Raji (cell line): ENCODE data around the gene MYO7B.

Experiments
- POLR2A ChIP-seq: IDR thresholded peaks from 2 replicates; pipeline ENCODE4 v1.6.1; 2011; ENCODE audit warnings: low read depth, low read length, control low read depth; ENCODE audit not compliant: insufficient read depth

The MYO7B gene

DNA sequence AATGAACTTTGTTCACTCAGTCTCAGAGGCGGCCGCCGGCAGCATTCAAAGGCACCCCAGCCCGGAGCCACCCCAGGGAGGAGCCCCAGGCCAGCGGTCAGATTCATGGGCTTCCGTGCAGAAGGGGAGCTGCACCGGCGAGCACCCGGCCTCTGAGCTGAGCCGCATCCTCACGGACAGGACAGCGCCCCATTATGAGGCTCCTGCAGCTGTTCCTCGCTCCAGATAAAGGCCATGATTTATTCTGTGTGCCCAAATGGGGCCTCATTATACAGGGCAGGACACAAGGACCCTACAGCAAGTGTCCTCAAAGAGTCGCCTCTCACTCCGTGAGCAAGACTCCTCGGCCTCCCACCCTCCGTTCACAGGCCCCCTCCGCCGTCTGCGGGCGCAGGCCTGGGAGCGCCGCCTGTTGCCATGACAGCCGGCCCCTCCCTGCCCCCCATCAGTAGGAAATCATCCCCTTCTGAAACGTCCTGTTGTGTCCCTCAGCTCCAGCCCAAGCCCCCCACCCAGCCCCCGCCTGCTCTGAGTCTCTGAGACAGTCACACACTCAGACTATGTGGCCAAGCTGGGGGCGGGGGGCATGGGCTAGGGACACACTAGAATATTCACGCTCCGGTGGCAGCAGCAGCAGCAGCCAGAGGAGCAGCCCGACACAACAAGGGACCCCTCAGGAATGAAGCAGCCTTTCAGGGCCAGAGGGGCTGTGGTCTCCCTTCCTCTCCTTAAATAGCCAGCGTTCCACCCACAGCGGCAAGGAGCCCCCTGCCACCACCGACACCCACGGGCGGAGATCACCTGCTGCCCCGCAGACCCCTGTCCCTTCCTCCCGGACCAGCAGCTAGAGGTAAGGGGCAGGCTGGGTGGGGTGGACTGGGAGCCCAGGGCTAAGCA is 110.2 kb downstream of the MYO7B start, which contains the start of gene GPR17:
GPR17 (plus strand) TSS at position 759 of the 897 bp plus-strand sequence. CDS start 4,583 bp downstream, outside the sequence.
- no peak for TF ChIP-seq POLR2A

DNA sequence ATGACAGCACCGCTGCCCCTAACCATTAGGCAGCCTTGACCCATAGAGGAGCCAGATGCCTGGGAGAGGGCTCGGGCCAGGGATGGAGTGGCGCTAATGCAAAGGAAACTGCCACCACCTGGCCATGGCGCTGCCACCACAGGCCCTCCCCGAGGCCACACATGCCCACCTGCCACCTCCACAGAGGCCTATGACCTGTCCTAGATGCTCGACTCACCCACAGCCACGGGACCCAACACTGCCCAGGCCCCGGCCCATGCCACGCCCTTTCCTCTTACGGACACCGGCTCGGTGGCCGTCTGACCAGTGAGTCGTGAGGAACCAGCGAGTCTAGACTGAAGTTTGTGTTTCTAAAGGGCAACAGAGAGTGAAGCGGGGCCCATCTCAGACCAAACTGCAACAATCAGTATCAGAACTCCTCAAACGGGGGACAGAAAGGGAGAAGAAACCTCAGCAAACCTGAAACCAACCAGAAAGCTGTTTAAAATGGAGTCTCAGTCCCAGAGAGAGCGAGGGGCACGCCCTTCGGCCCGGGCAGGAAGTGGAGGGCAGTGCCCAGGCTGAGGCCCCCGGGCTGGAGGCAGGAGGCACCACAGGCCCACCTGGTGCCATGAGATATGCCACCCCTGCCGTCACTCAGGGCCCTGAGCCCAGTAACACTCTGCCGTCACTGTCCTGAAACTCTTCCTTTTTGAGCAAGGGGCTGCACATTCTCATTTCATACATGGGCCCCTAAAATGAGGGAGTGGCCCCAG is 111.2 kb downstream of the MYO7B start:
- TF ChIP-seq POLR2A, result no peak

DNA sequence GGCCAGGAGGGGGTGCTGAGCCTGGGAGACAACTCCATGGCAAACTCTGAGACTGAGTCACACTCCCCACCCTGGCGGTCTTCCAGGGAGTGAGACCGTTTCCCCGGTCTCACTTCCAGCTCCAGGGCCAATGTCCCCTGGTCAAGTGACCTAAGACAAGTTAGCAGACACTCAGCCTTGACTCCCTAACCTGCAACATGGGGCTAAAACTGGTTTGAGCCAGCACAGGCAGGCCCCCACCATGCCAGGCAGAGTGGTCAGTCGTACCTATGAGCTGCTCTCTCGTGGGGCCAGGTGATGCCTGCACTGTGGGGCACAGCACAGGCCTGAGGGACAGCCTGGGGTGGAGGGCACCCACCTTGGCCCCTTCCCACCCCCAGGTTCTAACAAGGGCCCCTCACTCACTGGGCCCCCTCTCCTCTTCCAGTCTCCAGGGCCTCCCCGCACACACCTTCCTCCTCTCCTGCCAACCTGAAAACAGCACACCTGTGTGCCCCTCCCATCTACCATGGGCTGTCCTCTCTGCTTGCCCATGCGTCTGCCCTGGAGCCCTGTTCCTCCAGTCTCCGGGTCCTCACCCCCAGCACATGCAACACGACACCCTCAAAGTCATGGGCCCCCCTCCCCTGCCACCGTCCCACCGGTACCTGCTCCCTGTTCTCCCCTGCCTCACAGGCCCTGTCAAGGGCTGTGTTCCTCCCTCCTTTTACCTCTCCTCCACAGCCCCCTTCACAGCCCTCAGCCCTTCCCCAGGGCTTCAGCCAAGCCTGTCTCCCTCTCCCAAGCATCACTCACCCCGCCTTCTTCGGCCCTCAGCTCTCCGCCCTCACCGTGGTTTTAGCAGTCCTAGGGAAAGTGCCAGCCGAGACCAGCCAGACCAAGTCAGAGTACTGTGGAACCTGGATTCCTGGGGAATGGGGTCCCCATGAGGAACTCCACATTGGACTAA is 112.0 kb downstream of the MYO7B start:
- no peak for TF ChIP-seq POLR2A

DNA sequence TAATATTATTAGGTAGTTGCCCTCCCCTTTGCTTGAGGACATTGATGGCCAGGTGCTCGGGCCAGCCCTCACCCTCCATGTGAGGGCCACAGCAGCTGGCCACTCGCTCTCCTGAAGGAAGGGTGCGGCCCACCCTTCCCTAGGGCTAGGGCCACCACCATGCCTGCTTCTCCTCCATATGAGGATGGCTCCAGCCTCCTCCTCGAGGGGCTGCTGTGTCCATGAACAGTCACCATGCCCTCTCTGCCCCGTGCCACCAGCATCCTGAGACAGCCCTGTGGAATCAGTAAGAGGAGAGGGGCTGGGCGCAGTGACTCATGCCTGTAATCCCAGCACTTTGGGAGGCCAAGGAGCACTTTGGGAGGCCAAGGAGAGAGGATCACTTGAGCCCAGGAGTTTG is 112.8 kb downstream of the MYO7B start:
- no peak for TF ChIP-seq POLR2A

DNA sequence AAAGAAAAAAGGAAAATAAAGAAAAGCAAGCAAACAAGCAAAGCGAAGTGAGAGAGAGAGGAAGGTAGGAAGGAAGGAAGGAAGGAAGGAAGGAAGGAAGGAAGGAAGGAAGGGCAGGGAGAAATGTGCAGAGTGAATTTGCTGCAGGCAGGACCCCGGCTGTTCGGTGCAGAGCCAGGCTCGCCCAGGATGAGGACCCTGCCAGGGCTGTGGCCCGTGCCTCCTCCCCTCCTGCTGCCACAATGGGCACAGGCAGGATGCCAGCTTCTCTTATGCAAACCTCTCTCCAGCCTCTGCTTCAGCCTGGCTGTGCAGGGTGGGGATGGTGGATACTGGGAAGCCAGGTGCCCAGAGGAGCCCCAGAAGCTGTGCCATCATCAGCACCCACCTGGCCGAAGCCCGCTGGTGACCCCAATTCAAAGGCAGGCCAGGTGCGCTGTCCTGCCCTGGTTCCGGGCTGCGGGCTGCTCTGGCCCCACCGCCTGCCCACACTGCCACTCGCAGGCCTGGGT is 113.7 kb downstream of the MYO7B start:
- no peak for TF ChIP-seq POLR2A

DNA sequence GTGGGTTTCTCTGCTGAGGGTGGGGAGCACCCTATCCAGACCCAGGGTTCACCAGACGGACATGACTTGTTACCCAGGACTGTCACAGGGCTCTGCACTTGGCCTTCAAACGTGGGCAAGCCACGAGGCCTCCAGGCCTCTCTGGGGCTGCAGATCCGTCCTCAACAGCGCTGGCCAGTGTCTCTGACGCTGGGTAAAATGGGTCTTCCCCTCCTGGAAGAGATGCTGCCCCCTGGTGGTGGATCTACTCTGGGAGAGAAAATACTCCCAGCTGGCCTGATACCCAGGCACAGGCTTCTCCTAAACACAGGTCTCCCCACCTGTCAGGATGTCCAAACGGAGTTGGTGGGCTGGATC is 114.2 kb downstream of the MYO7B start:
- TF ChIP-seq POLR2A, result no peak

DNA sequence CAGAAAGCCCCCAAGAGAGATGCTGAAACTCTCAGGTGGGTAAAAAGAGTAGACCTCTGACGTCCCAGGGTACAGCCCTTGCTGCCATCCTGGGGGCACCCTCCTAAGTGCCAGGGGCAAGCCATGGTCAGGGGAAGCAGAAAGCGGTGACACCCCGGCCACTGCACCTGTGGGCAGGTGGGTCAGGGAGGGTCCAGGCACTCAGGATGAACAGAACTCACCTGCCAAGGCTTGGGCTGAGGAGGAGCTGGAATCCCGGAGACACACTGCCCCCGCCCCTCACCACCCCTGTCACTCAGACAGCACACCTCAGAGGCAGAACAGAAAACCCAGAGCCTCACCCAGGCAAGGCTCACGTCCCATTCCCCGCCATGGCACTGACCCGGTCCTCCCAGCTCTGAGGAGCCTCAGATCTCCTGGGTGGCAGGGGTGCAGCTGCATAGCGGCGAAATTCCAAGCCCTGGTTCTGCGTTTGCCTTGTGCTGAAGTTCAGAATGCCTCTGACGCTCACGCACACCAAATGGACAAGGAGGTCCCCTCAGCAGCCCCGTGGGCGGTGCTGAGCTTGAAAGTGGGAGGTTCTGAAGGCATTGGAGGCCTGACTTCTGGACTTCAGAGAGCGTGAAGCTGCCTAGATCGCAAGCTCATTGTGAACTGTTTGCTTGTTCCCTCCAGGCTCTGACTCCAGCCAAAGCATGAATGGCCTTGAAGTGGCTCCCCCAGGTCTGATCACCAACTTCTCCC is 114.7 kb downstream of the MYO7B start:
- no peak for TF ChIP-seq POLR2A

DNA sequence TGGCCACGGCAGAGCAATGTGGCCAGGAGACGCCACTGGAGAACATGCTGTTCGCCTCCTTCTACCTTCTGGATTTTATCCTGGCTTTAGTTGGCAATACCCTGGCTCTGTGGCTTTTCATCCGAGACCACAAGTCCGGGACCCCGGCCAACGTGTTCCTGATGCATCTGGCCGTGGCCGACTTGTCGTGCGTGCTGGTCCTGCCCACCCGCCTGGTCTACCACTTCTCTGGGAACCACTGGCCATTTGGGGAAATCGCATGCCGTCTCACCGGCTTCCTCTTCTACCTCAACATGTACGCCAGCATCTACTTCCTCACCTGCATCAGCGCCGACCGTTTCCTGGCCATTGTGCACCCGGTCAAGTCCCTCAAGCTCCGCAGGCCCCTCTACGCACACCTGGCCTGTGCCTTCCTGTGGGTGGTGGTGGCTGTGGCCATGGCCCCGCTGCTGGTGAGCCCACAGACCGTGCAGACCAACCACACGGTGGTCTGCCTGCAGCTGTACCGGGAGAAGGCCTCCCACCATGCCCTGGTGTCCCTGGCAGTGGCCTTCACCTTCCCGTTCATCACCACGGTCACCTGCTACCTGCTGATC is 115.4 kb downstream of the MYO7B start:
- TF ChIP-seq POLR2A, result no peak

DNA sequence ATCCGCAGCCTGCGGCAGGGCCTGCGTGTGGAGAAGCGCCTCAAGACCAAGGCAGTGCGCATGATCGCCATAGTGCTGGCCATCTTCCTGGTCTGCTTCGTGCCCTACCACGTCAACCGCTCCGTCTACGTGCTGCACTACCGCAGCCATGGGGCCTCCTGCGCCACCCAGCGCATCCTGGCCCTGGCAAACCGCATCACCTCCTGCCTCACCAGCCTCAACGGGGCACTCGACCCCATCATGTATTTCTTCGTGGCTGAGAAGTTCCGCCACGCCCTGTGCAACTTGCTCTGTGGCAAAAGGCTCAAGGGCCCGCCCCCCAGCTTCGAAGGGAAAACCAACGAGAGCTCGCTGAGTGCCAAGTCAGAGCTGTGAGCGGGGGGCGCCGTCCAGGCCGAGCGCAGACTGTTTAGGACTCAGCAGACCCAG is 115.9 kb downstream of the MYO7B start:
- no peak for TF ChIP-seq POLR2A

DNA sequence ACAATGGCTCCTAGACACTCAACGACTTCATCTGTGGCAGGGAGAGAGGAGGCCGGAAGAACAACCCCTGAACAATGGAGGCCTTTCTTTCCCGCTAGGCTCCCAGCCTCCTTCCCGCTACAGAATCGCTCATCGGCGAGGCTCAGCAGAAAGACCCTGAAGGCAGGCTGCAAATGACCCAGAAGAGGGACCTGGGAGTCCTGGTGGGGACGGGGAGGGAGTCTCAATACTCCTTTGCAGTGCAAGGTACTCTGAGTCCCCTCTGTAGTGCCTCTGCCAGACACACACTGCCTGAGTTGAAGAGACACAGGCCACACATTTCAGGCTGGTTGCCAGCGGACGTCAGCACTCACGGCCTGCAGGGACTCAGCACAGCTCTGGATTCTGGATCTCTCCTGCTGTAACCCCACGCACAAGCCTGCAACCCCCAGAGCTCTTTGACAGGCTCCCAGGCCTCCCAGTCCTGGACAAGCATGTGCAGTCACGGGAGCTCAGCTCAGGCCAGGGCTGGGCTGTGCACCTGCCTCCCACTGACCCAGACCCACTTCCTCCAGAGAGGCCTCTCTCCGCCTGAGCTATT is 116.6 kb downstream of the MYO7B start:
- no peak for TF ChIP-seq POLR2A

DNA sequence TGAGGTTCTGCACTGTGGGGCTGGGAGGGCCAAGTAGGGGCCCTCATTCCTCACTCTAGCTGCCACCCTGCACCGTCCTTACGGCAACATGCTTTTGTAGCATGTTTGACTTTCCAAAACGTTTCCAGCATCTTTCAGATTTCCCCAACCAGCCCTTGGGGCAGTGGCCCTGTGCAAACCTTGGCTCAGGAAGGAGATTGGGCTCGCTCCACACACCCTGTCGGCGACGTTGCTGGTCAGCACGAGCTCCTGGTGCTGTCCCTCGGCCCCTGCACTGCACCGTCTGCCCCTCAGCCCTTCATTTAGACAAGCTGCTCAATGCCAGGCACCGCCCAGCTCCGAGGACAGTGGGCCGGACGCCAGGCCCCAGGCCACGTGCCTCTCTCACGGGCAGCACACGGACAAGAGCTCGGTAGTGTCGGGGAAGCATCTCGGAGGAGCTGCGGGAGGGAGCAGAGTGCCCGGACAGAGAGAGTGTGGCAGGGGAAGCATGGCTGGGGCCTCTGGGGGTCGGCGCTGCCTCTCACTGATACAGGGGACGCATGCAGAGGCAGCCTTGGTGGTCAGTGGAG is 117.4 kb downstream of the MYO7B start:
- TF ChIP-seq POLR2A, result no peak

DNA sequence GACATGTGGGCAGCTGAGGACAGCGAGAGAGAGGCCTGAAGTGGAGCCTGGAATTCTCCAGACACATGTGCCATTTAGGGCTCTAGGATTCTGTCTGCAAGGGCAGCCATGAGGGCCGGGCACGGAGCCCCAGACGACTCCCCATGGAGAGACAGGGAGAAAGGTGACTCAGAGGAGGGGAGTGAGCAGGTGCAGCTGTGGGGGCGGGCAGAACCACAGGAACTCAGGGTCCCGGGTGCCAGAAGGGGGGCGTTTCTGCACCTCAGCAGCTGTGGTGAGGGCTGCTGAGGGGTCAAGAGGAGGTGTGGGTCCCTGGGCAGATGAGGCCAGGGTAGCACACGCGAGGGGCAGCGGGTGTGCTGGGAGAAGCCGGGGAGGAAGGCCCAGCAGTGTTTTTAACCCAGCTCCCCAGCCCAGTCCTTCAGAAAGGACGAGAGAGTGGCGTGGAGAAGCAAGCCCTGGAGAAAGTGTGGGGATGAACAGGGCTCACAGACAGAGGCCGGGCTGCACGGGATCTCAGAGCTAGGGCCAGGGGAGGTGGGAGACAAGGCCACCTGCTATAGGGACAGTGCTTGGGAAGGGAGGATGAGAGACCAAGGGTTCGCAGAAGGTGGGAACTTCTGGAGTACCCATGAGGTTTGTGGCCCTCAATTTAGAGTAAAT is 118.1 kb downstream of the MYO7B start:
- no peak for TF ChIP-seq POLR2A
